DOHH2 (cell line): ENCODE measurements around the gene EVX1.

Experiments
- CTCF ChIP-seq: fragments of 200-600 bp; sonication (generic); IDR thresholded peaks from one replicate; pipeline ENCODE4 v1.5.1; 2014; ENCODE audit warnings: antibody characterized with exemption, mild to moderate bottlenecking, low read depth, low read length; ENCODE audit not compliant: poor library complexity, severe bottlenecking
- EZH2phosphoT487 ChIP-seq: fragments of 200-600 bp; sonication (generic); IDR thresholded peaks from 2 replicates; pipeline ENCODE4 v1.6.1; 2017; ENCODE audit warnings: borderline replicate concordance, mild to moderate bottlenecking, antibody characterized with exemption, low read length, moderate library complexity, mixed read lengths

GRCh38 chr7:27212497-27213432 is 29.8 kb upstream of the EVX1 start:
- TF ChIP-seq CTCF (no peak), EZH2phosphoT487 (no peak)
